HEK293 (cell line): ENCODE measurements around the gene DPH2.

ENCODE experiments used
- CTCF ChIA-PET: fragments of 350-600 bp; formaldehyde crosslinking; extraction: SDS; loops from one replicate; lab custom pipeline; 2021; ENCODE audit warnings: antibody characterized with exemption; lab: Yijun Ruan, JAX
- POLR2A ChIA-PET: fragments of 300-600 bp; formaldehyde crosslinking; extraction: SDS; loops from one replicate; lab custom pipeline; 2020; ENCODE audit warnings: antibody characterized with exemption, inconsistent platforms; lab: Yijun Ruan, JAX
- H3K27ac ChIP-seq: fragments of 200-500 bp; sonication (Bioruptor generic); 2 replicates; pipeline ENCODE4 v1.5.1; 2014; ENCODE audit warnings: low read depth, low read length, control low read depth, inconsistent platforms; ENCODE audit errors: extremely low read depth
- H3K36me3 ChIP-seq, 2 experiments: fragments of 200-500 bp in 1 of 2; sonication (Bioruptor generic) in 1 of 2; 1 replicate in 1 of 2; 2 replicates in 1 of 2; pipeline ENCODE4 v1.5.1; 2014 to 2017; ENCODE audit warnings: inconsistent platforms in 2 of 2, low read length in 2 of 2; ENCODE audit not compliant: control insufficient read depth in 2 of 2, insufficient read depth in 1 of 2
- H3K4me1 ChIP-seq: fragments of 200-500 bp; sonication (Bioruptor generic); 2 replicates; pipeline ENCODE4 v1.5.1; 2014; ENCODE audit warnings: mild to moderate bottlenecking, low read length, inconsistent platforms; ENCODE audit not compliant: control insufficient read depth, insufficient read depth
- H3K4me3 ChIP-seq: 2 replicates; pipeline ENCODE4 v1.5.1; 2011; ENCODE audit warnings: low read depth, mild to moderate bottlenecking, control low read depth, low read length, moderate library complexity
- H3K9me3 ChIP-seq: fragments of 200-500 bp; sonication (Bioruptor generic); 2 replicates; pipeline ENCODE4 v1.5.1; 2014; ENCODE audit warnings: low read depth, low read length, inconsistent platforms; ENCODE audit not compliant: control insufficient read depth, insufficient read depth
- CTCF ChIP-seq: fragments of 450-650 bp; formaldehyde crosslinking; IDR thresholded peaks from 2 replicates; pipeline ENCODE4 v1.5.1; 2016; ENCODE audit warnings: missing biosample characterization, missing genetic modification characterization
- EGR2 ChIP-seq: fragments of 450-650 bp; formaldehyde crosslinking; IDR thresholded peaks from 2 replicates; pipeline ENCODE4 v1.5.1; 2016; ENCODE audit warnings: low read depth, missing biosample characterization, missing genetic modification characterization
- HOXC10 ChIP-seq: sonication (generic); formaldehyde crosslinking; IDR thresholded peaks from 2 replicates; pipeline ENCODE4 v1.8.1; 2023; ENCODE audit warnings: mild to moderate bottlenecking, missing genetic modification reagents
- PBX3 ChIP-seq: sonication (generic); formaldehyde crosslinking; IDR thresholded peaks from 2 replicates; pipeline ENCODE4 v1.8.1; 2022; ENCODE audit warnings: mild to moderate bottlenecking, moderate library complexity, missing genetic modification reagents
- SP7 ChIP-seq: fragments of 450-650 bp; formaldehyde crosslinking; IDR thresholded peaks from 2 replicates; pipeline ENCODE4 v1.5.1; 2016; ENCODE audit warnings: missing biosample characterization, missing genetic modification characterization
- TSHZ1 ChIP-seq: fragments of 450-650 bp; formaldehyde crosslinking; IDR thresholded peaks from 2 replicates; pipeline ENCODE4 v1.5.1; 2016; ENCODE audit warnings: missing biosample characterization, missing genetic modification characterization, borderline replicate concordance
- ZBTB48 ChIP-seq: fragments of 450-650 bp; formaldehyde crosslinking; IDR thresholded peaks from 2 replicates; pipeline ENCODE4 v1.5.1; 2016; ENCODE audit warnings: missing biosample characterization, missing genetic modification characterization
- ZNF10 ChIP-seq: fragments of 450-650 bp; formaldehyde crosslinking; IDR thresholded peaks from 2 replicates; pipeline ENCODE4 v1.5.1; 2017; ENCODE audit warnings: missing biosample characterization, missing genetic modification characterization
- ZNF146 ChIP-seq: fragments of 450-650 bp; formaldehyde crosslinking; IDR thresholded peaks from 2 replicates; pipeline ENCODE4 v1.5.1; 2016; ENCODE audit warnings: missing biosample characterization, missing genetic modification characterization
- ZNF18 ChIP-seq: fragments of 450-650 bp; formaldehyde crosslinking; IDR thresholded peaks from 2 replicates; pipeline ENCODE4 v1.5.1; 2016; ENCODE audit warnings: missing biosample characterization, missing genetic modification characterization
- ZNF202 ChIP-seq: fragments of 450-650 bp; formaldehyde crosslinking; IDR thresholded peaks from 2 replicates; pipeline ENCODE4 v1.5.1; 2016; ENCODE audit warnings: missing biosample characterization, missing genetic modification characterization, borderline replicate concordance
- ZNF221 ChIP-seq: fragments of 450-650 bp; formaldehyde crosslinking; IDR thresholded peaks from 2 replicates; pipeline ENCODE4 v1.5.1; 2017; ENCODE audit warnings: missing biosample characterization, missing genetic modification characterization, borderline replicate concordance
- ZNF350 ChIP-seq: fragments of 450-650 bp; formaldehyde crosslinking; IDR thresholded peaks from 2 replicates; pipeline ENCODE4 v1.5.0; 2017; ENCODE audit warnings: missing biosample characterization, mild to moderate bottlenecking, missing genetic modification characterization
- ZNF391 ChIP-seq: fragments of 450-650 bp; formaldehyde crosslinking; IDR thresholded peaks from 2 replicates; pipeline ENCODE4 v1.5.1; 2016; ENCODE audit warnings: low read depth, missing biosample characterization, missing genetic modification characterization, borderline replicate concordance
- ZNF394 ChIP-seq: fragments of 450-650 bp; formaldehyde crosslinking; IDR thresholded peaks from 2 replicates; pipeline ENCODE4 v1.5.1; 2016; ENCODE audit warnings: missing biosample characterization, missing genetic modification characterization, mild to moderate bottlenecking, moderate library complexity, borderline replicate concordance
- ZNF404 ChIP-seq: fragments of 450-650 bp; formaldehyde crosslinking; IDR thresholded peaks from 2 replicates; pipeline ENCODE4 v1.5.1; 2017; ENCODE audit warnings: missing biosample characterization, missing genetic modification characterization
- ZNF488 ChIP-seq: fragments of 450-650 bp; formaldehyde crosslinking; IDR thresholded peaks from 2 replicates; pipeline ENCODE4 v1.5.1; 2016; ENCODE audit warnings: missing biosample characterization, missing genetic modification characterization
- ZNF501 ChIP-seq: fragments of 450-650 bp; formaldehyde crosslinking; IDR thresholded peaks from 2 replicates; pipeline ENCODE4 v1.5.1; 2016; ENCODE audit warnings: missing biosample characterization, missing genetic modification characterization
- ZNF580 ChIP-seq: fragments of 450-650 bp; formaldehyde crosslinking; IDR thresholded peaks from 2 replicates; pipeline ENCODE4 v1.5.1; 2016; ENCODE audit warnings: missing biosample characterization, missing genetic modification characterization
- ZNF776 ChIP-seq: fragments of 450-650 bp; formaldehyde crosslinking; IDR thresholded peaks from 2 replicates; pipeline ENCODE4 v1.5.0; 2017; ENCODE audit warnings: missing biosample characterization, missing genetic modification characterization, borderline replicate concordance
- ZSCAN30 ChIP-seq: fragments of 450-650 bp; IDR thresholded peaks from 2 replicates; pipeline ENCODE4 v1.5.1; 2018; ENCODE audit warnings: missing biosample characterization, mild to moderate bottlenecking, missing genetic modification characterization, moderate library complexity

Gene DPH2

GRCh38 chr1:43996733-43997115, 26.9 kb downstream of the DPH2 start:
- TF ChIP-seq ZNF18 (tag by site-specific recombination): no peak
- no peak for TF ChIP-seq ZNF488
- TF ChIP-seq ZNF391: no peak
- no peak for TF ChIP-seq ZNF580
- no peak for TF ChIP-seq ZNF776 (tag by site-specific recombination)
- POLR2A ChIA-PET: no interaction called here
- H3K27ac ChIP-seq: no peak overlapping the region
- CTCF ChIA-PET: interaction anchor here (6.5 kb wide), 1 partner anchor 51 kb away, joined by 53 read pairs; no protein-coding TSS in a partner anchor
- H3K36me3 ChIP-seq: no peaks in the 10 kb centered on the region
- H3K4me3 ChIP-seq: no peak overlapping the region
- no peaks in the 10 kb centered on the region for H3K9me3 ChIP-seq
- no peaks in the 10 kb centered on the region for H3K4me1 ChIP-seq

GRCh38 chr1:43997295-43997999, 27.6 kb downstream of the DPH2 start:
- H3K9me3 ChIP-seq: no peaks in the 10 kb centered on the region
- TF ChIP-seq SP7 (tag by site-specific recombination) (no peak), ZNF202 (no peak), EGR2 (tag by site-specific recombination) (0 out of 2 replicates have a peak, but pooled peaks have one; percentile 25)
- ChIA-PET POLR2A (no interaction called here), CTCF (interaction anchor here (6.5 kb wide), 1 partner anchor 50 kb away, joined by 53 read pairs; no protein-coding TSS in a partner anchor)
- H3K27ac ChIP-seq: no peak overlapping the region
- H3K4me3 ChIP-seq: no peak overlapping the region
- H3K4me1 ChIP-seq: no peaks in the 10 kb centered on the region
- H3K36me3 ChIP-seq: no peaks in the 10 kb centered on the region

- H3K4me1 ChIP-seq: no peaks in the 10 kb centered on the region
- no peak overlapping the region for H3K27ac ChIP-seq
- ChIA-PET CTCF (interaction anchor here (1.4 to 6.5 kb wide), 2 partner anchors 50 to 234 kb away, joined by 5 to 53 read pairs; no protein-coding TSS in a partner anchor), POLR2A (no interaction called here)
- H3K4me3 ChIP-seq: no peak overlapping the region
- H3K36me3 ChIP-seq: no peaks in the 10 kb centered on the region
- no peaks in the 10 kb centered on the region for H3K9me3 ChIP-seq
- TF ChIP-seq ZNF146 (tag by site-specific recombination): no peak
- no peak for TF ChIP-seq PBX3
- no peak for TF ChIP-seq ZSCAN30
- TF ChIP-seq ZNF501: no peak
- no peak for TF ChIP-seq ZNF350 (tag by site-specific recombination)
- TF ChIP-seq ZNF221: no peak
- TF ChIP-seq ZNF404 (tag by site-specific recombination): no peak
- TF ChIP-seq EGR2 (tag by site-specific recombination): no peak
- no peak for TF ChIP-seq ZBTB48 (tag by site-specific recombination)
- no peak for TF ChIP-seq ZNF394
- no peak for TF ChIP-seq ZNF10
- no peak for TF ChIP-seq TSHZ1 (tag by site-specific recombination)
- no peak for TF ChIP-seq HOXC10 (CRISPR knock-in tag)
- TF ChIP-seq CTCF: no peak
Measured at GRCh38 chr1:43998000-43998378, 28.2 kb downstream of the DPH2 start.
